GM12878 (cell line): ENCODE measurements around the gene PTPN5.

Experiments
- CTCF ChIP-seq, 3 experiments: IDR thresholded peaks in 2 of 3; conservative IDR thresholded peaks in 1 of 3; 2 replicates each; pipeline ENCODE4 v1.5.1; 2011; ENCODE audit warnings: low read depth in 3 of 3, low read length in 3 of 3, mild to moderate bottlenecking in 3 of 3, control low read depth in 2 of 3, moderate library complexity in 2 of 3, inconsistent platforms in 1 of 3, mixed read lengths in 1 of 3; ENCODE audit not compliant: control insufficient read depth in 2 of 3, insufficient read depth in 1 of 3; ENCODE audit errors: extremely low read depth in 1 of 3
- EP300 ChIP-seq, 2 experiments: fragments of 150-350 bp in 1 of 2; IDR thresholded peaks; 2 replicates each; pipeline ENCODE4 v1.6.1; 2011 to 2012; ENCODE audit warnings: low read depth in 2 of 2, low read length in 2 of 2, borderline replicate concordance in 1 of 2, improper control_type of control experiment in 1 of 2, inconsistent platforms in 1 of 2; ENCODE audit not compliant: control insufficient read depth in 1 of 2
- EZH2 ChIP-seq: IDR thresholded peaks from 2 replicates; pipeline ENCODE4 v1.6.1; 2012; ENCODE audit warnings: low read depth, mild to moderate bottlenecking, control low read depth, inconsistent platforms, low read length, borderline replicate concordance; ENCODE audit not compliant: control insufficient read depth
- TF ChIP-seq, protein P1 (sequence below): IDR thresholded peaks from 2 replicates; pipeline ENCODE4 v1.6.1; 2012; ENCODE audit warnings: mild to moderate bottlenecking, low read depth, low read length

DNA sequence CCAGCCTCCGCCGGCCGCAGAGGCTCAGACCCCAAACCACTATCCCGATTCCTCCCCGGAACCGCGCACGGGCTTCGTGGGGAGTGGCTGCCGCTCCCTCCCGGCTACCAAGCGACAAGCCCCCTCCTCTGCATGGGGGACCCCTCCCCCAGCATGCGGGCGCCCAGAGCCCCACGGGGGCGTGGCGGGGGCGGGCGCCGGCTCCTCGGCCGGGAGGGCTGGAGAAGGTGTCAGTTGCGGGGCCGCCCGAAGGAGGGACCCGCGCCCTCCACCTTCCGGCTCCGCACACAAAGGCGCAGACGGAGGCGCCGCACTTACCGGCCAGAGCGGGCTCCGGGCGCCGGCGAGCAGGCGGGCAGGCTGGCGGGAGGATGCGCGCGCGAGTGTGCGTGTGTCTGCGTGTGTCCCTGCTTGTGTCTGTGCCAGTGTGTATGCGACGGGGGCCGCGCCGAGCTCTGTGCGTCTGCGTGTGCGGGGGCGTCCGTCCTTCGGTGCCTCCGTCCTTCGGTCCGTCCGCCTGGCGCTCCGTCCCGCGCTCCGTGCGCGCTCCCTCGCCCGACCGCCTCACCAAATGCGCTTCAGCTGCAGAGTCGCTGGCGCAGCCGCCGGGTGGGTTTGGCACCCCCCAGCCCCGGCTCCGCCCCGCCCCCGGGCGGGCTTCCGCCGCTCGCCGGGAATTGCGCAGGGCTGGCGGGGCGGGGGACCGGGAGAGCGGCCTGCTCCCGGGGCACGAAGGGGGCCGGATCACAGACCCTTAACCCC lies at the start of gene PTPN5:
- TF ChIP-seq CTCF (IDR thresholded peaks at IDR 0.05 in 2 of 3, conservative IDR thresholded peaks at IDR 0.05 in 1 of 3; ENCODE audit: control insufficient read depth in 2 of 3, extremely low read depth in 1 of 3, insufficient read depth in 1 of 3, low read depth in 3 of 3, low read length in 3 of 3) (no peak), EP300 (IDR thresholded peaks at IDR 0.05; ENCODE audit: borderline replicate concordance in 1 of 2, control insufficient read depth in 1 of 2, low read depth in 2 of 2, low read length in 2 of 2) (no peak), EZH2 (no peak)
- TF ChIP-seq, protein P1, sequence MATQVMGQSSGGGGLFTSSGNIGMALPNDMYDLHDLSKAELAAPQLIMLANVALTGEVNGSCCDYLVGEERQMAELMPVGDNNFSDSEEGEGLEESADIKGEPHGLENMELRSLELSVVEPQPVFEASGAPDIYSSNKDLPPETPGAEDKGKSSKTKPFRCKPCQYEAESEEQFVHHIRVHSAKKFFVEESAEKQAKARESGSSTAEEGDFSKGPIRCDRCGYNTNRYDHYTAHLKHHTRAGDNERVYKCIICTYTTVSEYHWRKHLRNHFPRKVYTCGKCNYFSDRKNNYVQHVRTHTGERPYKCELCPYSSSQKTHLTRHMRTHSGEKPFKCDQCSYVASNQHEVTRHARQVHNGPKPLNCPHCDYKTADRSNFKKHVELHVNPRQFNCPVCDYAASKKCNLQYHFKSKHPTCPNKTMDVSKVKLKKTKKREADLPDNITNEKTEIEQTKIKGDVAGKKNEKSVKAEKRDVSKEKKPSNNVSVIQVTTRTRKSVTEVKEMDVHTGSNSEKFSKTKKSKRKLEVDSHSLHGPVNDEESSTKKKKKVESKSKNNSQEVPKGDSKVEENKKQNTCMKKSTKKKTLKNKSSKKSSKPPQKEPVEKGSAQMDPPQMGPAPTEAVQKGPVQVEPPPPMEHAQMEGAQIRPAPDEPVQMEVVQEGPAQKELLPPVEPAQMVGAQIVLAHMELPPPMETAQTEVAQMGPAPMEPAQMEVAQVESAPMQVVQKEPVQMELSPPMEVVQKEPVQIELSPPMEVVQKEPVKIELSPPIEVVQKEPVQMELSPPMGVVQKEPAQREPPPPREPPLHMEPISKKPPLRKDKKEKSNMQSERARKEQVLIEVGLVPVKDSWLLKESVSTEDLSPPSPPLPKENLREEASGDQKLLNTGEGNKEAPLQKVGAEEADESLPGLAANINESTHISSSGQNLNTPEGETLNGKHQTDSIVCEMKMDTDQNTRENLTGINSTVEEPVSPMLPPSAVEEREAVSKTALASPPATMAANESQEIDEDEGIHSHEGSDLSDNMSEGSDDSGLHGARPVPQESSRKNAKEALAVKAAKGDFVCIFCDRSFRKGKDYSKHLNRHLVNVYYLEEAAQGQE: no peak
